Cortex of kidney (tissue), 1 donor: ENCODE results near the gene BHLHE41.

Experiments
- DNase-seq: peaks from one replicate; lab custom pipeline; 2025; lab: John Stamatoyannopoulos, UW

Gene BHLHE41

GRCh38 chr12:26134540-26134939 is 9.7 kb upstream of the BHLHE41 start:
- DNase-seq = no peak

- DNase-seq = no peak
These were observed 8.7 kb upstream of the BHLHE41 start for GRCh38 chr12:26133521-26133920.

- no peak for DNase-seq
These were observed 8.0 kb upstream of the BHLHE41 start for GRCh38 chr12:26132866-26133265.

- no peak for DNase-seq
These were observed 7.1 kb upstream of the BHLHE41 start for GRCh38 chr12:26131936-26132335.

GRCh38 chr12:26130728-26131127 is 5.9 kb upstream of the BHLHE41 start:
- no peak for DNase-seq

GRCh38 chr12:26128168-26128567 is 3.3 kb upstream of the BHLHE41 start:
- no peak for DNase-seq

GRCh38 chr12:26127404-26127803 is 2.6 kb upstream of the BHLHE41 start:
- no peak for DNase-seq

- DNase-seq = no peak
These were observed 1.8 kb upstream of the BHLHE41 start for GRCh38 chr12:26126340-26127284.

GRCh38 chr12:26125400-26126339 is 833 bp upstream of the BHLHE41 start:
- no peak for DNase-seq

- no peak for DNase-seq
These were observed 1.3 kb downstream of the BHLHE41 start for GRCh38 chr12:26123482-26123980.

- DNase-seq = peak; percentile 12
These were observed 2.0 kb downstream of the BHLHE41 start for GRCh38 chr12:26122681-26123481.

GRCh38 chr12:26122061-26122680 is 2.7 kb downstream of the BHLHE41 start:
- DNase-seq = no peak

GRCh38 chr12:26121323-26122060 is 3.3 kb downstream of the BHLHE41 start:
- DNase-seq = no peak

GRCh38 chr12:26120561-26121274 is 4.1 kb downstream of the BHLHE41 start:
- DNase-seq = no peak

- DNase-seq = no peak
These were observed 5.3 kb downstream of the BHLHE41 start for GRCh38 chr12:26119391-26119989.

- no peak for DNase-seq
These were observed 6.5 kb downstream of the BHLHE41 start for GRCh38 chr12:26118308-26118707.

GRCh38 chr12:26116829-26117715 is 7.8 kb downstream of the BHLHE41 start:
- no peak for DNase-seq

GRCh38 chr12:26114720-26115401 is 10.0 kb downstream of the BHLHE41 start:
- no peak for DNase-seq
